ENCODE measurements around the gene GHRL.

GRCh38 chr3:10303105-10303504 lies 10.4 kb upstream of the GHRL start:
- TF ChIP-seq CTCF (IDR thresholded peaks at IDR 0.05; ENCODE audit: low read depth, low read length) (no peak), EZH2phosphoT487 (IDR thresholded peaks at IDR 0.05; ENCODE audit: low read depth) (no peak)
